ENCODE results near the gene UQCRQ.

UQCRQ gene

GRCh38 chr5:132827943-132828673 is 38.3 kb upstream of the UQCRQ start:
- DNase-seq, result no peak
- Mint-ChIP-seq H3K27me3 (peaks cover 97% of the 10 kb centered on the region), H3K9me3 (no peaks in the 10 kb centered on the region), H3K4me3 (no peak overlapping the region), H3K27ac (no peak overlapping the region), H3K36me3 (no peaks in the 10 kb centered on the region), H3K4me1 (peaks cover 19% of the 10 kb centered on the region)
- CTCF ChIA-PET, result interaction anchor here (1.0 to 3.2 kb wide), 5 partner anchors 8 to 302 kb away, joined by 3 to 26 read pairs (median 5); no protein-coding TSS in a partner anchor

DNA sequence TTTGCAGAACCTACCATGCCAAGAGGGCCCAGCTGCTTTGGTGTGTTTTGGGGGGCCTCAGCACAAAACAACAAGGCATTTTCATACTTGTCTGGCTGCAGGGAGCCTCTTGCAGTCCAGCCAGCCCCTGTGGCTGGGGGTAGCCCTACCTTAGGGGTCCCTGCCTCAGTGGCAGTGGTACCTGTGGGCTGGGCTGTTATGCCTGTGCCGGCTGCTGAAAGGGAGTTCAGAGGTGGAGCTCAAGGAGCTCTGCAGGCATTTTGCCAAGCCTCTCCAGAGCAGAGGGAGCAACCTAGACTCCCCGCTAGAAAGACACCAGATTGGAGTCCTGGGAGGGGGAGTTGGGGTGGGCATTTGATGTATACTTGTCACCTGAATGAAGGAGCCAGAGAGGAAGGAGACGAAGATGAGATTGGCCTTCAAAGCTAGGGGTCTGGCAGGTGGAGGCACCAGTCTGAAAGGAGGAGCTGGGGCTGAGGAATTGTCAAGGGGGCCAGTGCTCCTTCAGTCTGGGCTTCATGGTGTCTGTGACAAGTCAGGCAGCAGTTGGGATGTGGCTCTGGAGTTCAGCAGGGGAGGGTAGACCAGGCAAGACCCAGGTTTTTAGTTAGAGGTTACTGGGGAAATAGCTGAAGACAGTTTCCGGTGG is 37.5 kb upstream of the UQCRQ start:
- Mint-ChIP-seq H3K27ac (peak overlapping the region; percentile 4), H3K4me3 (peak overlapping the region; percentile 82), H3K27me3 (peaks cover 94% of the 10 kb centered on the region)

DNA sequence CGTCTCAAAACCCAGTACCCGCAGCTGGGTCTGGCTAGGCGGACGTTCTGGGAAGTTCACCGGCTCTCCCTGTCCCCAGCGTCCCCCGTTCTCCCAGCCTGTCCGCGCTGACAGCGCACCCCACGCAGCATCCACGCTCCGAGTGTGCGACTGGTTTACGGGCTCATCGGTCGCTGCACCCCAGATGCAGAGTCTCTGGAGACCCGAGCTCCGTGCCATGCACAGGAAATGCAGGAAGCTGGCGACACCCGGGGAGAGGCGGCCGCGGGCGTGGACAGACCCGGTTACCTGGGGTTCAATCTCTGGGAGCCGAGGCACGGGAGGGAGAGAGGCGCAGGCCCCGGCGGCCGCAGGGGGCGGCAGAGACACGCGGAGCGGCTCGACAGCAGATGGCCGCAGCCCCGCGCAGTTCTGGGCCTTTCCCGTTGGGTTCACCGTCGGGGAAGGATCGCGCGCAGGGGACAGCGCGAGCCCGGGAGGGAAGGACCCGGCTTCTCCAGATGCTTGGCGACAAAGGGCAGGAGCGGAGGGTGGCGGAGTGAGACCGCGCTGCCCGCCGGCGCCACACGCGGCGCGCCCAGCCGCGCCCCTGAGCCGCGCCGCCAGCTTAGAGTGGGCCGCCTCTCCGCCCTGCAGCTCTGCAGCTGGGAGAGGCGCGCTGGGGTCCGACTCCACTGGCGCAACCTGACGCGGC is 36.6 kb upstream of the UQCRQ start:
- H3K4me1 Mint-ChIP-seq, result peaks cover 15% of the 10 kb centered on the region
- no peak overlapping the region for H3K27ac Mint-ChIP-seq
- no peaks in the 10 kb centered on the region for H3K36me3 Mint-ChIP-seq
- H3K27me3 Mint-ChIP-seq, result peaks cover 85% of the 10 kb centered on the region
- no peaks in the 10 kb centered on the region for H3K9me3 Mint-ChIP-seq
- peak; percentile 80 for DNase-seq
- H3K4me3 Mint-ChIP-seq, result peak overlapping the region; percentile 82
- CTCF ChIA-PET, result interaction anchor here (0.8 to 3.2 kb wide), 11 partner anchors 10 to 448 kb away, joined by 3 to 26 read pairs (median 3); no protein-coding TSS in a partner anchor

More for the DNA sequence above, 37.5 kb upstream of the UQCRQ start:
- Mint-ChIP-seq H3K4me1 (peaks cover 16% of the 10 kb centered on the region), H3K9me3 (no peaks in the 10 kb centered on the region), H3K36me3 (no peaks in the 10 kb centered on the region)
- CTCF ChIA-PET, result interaction anchor here (0.8 to 3.2 kb wide), 10 partner anchors 9 to 447 kb away, joined by 3 to 26 read pairs (median 3); no protein-coding TSS in a partner anchor
- no peak for DNase-seq

- CTCF ChIA-PET, result interaction anchor here (1.1 to 3.2 kb wide), 7 partner anchors 11 to 442 kb away, joined by 3 to 26 read pairs (median 3); no protein-coding TSS in a partner anchor
- Mint-ChIP-seq H3K4me3 (peak within 1 kb of the TSS; percentile 82), H3K27ac (no peak within 1 kb of the TSS), H3K36me3 (no peaks in the 10 kb centered on the region), H3K9me3 (no peaks in the 10 kb centered on the region), H3K4me1 (peaks cover 13% of the 10 kb centered on the region), H3K27me3 (peaks cover 80% of the 10 kb centered on the region)
- no peak for DNase-seq
Observed at GRCh38 chr5:132830436-132831094, 35.9 kb upstream of the UQCRQ start, which contains the start of gene SHROOM1. TSS of gene SHROOM1 (minus strand) at chr5:132830647. CDS start at chr5:132826140, 4,507 bp downstream.

- Mint-ChIP-seq H3K36me3 (no peaks in the 10 kb centered on the region), H3K27me3 (peaks cover 73% of the 10 kb centered on the region), H3K4me3 (peak overlapping the region; percentile 68), H3K27ac (no peak overlapping the region), H3K9me3 (no peaks in the 10 kb centered on the region), H3K4me1 (peaks cover 13% of the 10 kb centered on the region)
- no peak for DNase-seq
- CTCF ChIA-PET, result interaction anchor here (1.3 kb wide), 1 partner anchor 40 kb away, joined by 3 read pairs; no protein-coding TSS in a partner anchor
Observed at GRCh38 chr5:132831095-132831860, 35.2 kb upstream of the UQCRQ start.

- peaks cover 63% of the 10 kb centered on the region for H3K27me3 Mint-ChIP-seq
- H3K9me3 Mint-ChIP-seq, result no peaks in the 10 kb centered on the region
- no peak overlapping the region for H3K27ac Mint-ChIP-seq
- H3K4me1 Mint-ChIP-seq, result peaks cover 13% of the 10 kb centered on the region
- no peak for DNase-seq
- CTCF ChIA-PET, result interaction anchor here (1.1 kb wide), 1 partner anchor 12 kb away, joined by 3 read pairs; no protein-coding TSS in a partner anchor
- H3K36me3 Mint-ChIP-seq, result no peaks in the 10 kb centered on the region
- no peak overlapping the region for H3K4me3 Mint-ChIP-seq
Observed at GRCh38 chr5:132832612-132833011, 33.8 kb upstream of the UQCRQ start.

GRCh38 chr5:132834057-132834456 is 32.4 kb upstream of the UQCRQ start:
- Mint-ChIP-seq H3K36me3 (no peaks in the 10 kb centered on the region), H3K27me3 (peaks cover 61% of the 10 kb centered on the region), H3K4me1 (peaks cover 13% of the 10 kb centered on the region), H3K27ac (no peak overlapping the region), H3K9me3 (no peaks in the 10 kb centered on the region), H3K4me3 (no peak overlapping the region)
- no peak for DNase-seq
- CTCF ChIA-PET, result interaction anchor here (0.9 to 1.2 kb wide), 3 partner anchors 10 to 276 kb away, joined by 3 read pairs; no protein-coding TSS in a partner anchor

- H3K4me1 Mint-ChIP-seq, result no peaks in the 10 kb centered on the region
- H3K27ac Mint-ChIP-seq, result no peak overlapping the region
- H3K36me3 Mint-ChIP-seq, result no peaks in the 10 kb centered on the region
- H3K9me3 Mint-ChIP-seq, result no peaks in the 10 kb centered on the region
- H3K27me3 Mint-ChIP-seq, result peaks cover 33% of the 10 kb centered on the region
- H3K4me3 Mint-ChIP-seq, result no peak overlapping the region
- DNase-seq, result no peak
- CTCF ChIA-PET, result no interaction called here
Observed at GRCh38 chr5:132836852-132837251, 29.6 kb upstream of the UQCRQ start.

GRCh38 chr5:132837868-132838267 is 28.6 kb upstream of the UQCRQ start:
- CTCF ChIA-PET, result no interaction called here
- no peaks in the 10 kb centered on the region for H3K4me1 Mint-ChIP-seq
- H3K27ac Mint-ChIP-seq, result no peak overlapping the region
- no peaks in the 10 kb centered on the region for H3K36me3 Mint-ChIP-seq
- no peaks in the 10 kb centered on the region for H3K9me3 Mint-ChIP-seq
- no peak overlapping the region for H3K4me3 Mint-ChIP-seq
- DNase-seq, result no peak
- H3K27me3 Mint-ChIP-seq, result peaks cover 25% of the 10 kb centered on the region

- Mint-ChIP-seq H3K4me3 (no peak overlapping the region), H3K27me3 (peaks cover 16% of the 10 kb centered on the region), H3K4me1 (no peaks in the 10 kb centered on the region), H3K27ac (no peak overlapping the region), H3K9me3 (no peaks in the 10 kb centered on the region), H3K36me3 (no peaks in the 10 kb centered on the region)
- no peak for DNase-seq
- CTCF ChIA-PET, result no interaction called here
Observed at GRCh38 chr5:132838516-132839282, 27.7 kb upstream of the UQCRQ start.

DNA sequence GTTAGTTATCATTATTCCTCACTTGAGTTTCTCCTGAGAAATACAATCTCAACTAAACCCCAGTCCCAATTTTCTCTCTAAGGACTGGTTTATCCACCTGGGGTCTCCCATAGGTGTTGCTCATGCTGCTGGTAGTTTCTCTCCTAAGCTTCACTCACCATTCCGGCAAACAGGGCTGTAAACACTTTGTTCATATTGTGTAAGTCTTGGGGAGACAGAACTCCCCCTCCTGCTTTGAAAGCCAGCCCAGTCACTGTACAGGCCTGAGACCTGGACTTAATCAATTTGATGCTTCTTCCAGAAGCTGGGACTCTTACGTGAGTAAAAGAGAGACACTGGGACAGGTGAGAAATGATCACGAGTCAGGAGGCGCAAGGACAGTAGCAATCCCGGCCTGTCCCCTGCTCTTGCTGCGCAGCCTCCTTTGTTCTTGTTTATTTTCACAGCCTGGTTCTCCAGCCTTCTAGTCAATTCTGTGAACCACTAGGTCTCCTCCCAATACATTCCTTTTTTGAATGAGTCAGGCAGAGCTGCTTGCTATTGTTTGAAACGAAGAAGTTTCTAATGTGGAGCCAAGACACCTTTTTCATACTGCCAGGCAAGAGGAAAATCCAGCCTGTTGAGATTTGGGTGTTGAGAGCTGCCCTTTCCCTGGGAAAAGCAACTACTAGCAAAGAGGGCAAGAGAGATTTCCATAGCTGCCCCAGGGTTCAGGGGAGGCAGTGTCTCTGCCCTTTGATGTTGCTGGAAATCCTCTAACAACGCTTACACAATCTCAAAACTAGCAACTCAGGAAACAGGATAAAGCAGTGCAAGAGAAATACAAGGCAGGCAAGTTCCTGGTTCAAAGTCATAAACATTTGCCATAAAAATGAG is 26.8 kb upstream of the UQCRQ start:
- H3K36me3 Mint-ChIP-seq, result no peaks in the 10 kb centered on the region
- H3K27ac Mint-ChIP-seq, result peak overlapping the region; percentile 42
- H3K4me1 Mint-ChIP-seq, result no peaks in the 10 kb centered on the region
- DNase-seq, result no peak
- H3K27me3 Mint-ChIP-seq, result peaks cover 19% of the 10 kb centered on the region
- H3K4me3 Mint-ChIP-seq, result no peak overlapping the region
- no peaks in the 10 kb centered on the region for H3K9me3 Mint-ChIP-seq
- CTCF ChIA-PET, result no interaction called here

GRCh38 chr5:132840313-132840712 is 26.1 kb upstream of the UQCRQ start:
- no peak overlapping the region for H3K27ac Mint-ChIP-seq
- H3K27me3 Mint-ChIP-seq, result peaks cover 19% of the 10 kb centered on the region
- no peaks in the 10 kb centered on the region for H3K4me1 Mint-ChIP-seq
- no peak for DNase-seq
- no peak overlapping the region for H3K4me3 Mint-ChIP-seq
- H3K36me3 Mint-ChIP-seq, result no peaks in the 10 kb centered on the region
- CTCF ChIA-PET, result no interaction called here
- H3K9me3 Mint-ChIP-seq, result no peaks in the 10 kb centered on the region
